Stimulated activated CD4-positive, alpha-beta T cell treated with anti-CD3 and anti-CD28 coated beads, Interleukin-1b, Interleukin-23, amount 100 ng/mL, for 4 hours (primary cell): ENCODE results near the gene MSANTD3.
"Not testable (repeated sequence)": the region's sequence is repeated elsewhere in the genome, so short reads cannot be mapped to it uniquely, and the experiment has no call there.

ENCODE experiments used
- DNase-seq, 2 donors: peaks; one replicate each; pipeline ENCODE4 v3.0.0-alpha.2; 2020; ENCODE audit warnings: low read depth in 2 of 2

MSANTD3 gene

GRCh38 chr9:100426530-100427365 is at the start of gene MSANTD3:
Gene MSANTD3, plus strand, starts transcription at chr9:100427143. Its CDS starts 14,796 bp downstream, at chr9:100441939.
- DNase-seq: peak; percentile 18 to 53

- DNase-seq: no peak
Measured at GRCh38 chr9:100379862-100380261, 47.1 kb upstream of the MSANTD3 start.

- not testable (repeated sequence) for DNase-seq
Measured at GRCh38 chr9:100392989-100393388, 34.0 kb upstream of the MSANTD3 start.

GRCh38 chr9:100394032-100394695 is 32.8 kb upstream of the MSANTD3 start:
- no peak for DNase-seq

- no peak for DNase-seq
Measured at GRCh38 chr9:100394816-100395215, 32.1 kb upstream of the MSANTD3 start.

GRCh38 chr9:100396769-100397168 is 30.2 kb upstream of the MSANTD3 start:
- DNase-seq: no peak

GRCh38 chr9:100397529-100398266 is 29.2 kb upstream of the MSANTD3 start:
- no peak for DNase-seq

- no peak for DNase-seq
Measured at GRCh38 chr9:100401042-100401441, 25.9 kb upstream of the MSANTD3 start.

GRCh38 chr9:100406962-100407361 is 20.0 kb upstream of the MSANTD3 start:
- no peak for DNase-seq

- DNase-seq: no peak
Measured at GRCh38 chr9:100408546-100409175, 18.3 kb upstream of the MSANTD3 start.

- no peak for DNase-seq
Measured at GRCh38 chr9:100409176-100409556, 17.8 kb upstream of the MSANTD3 start.

GRCh38 chr9:100411472-100412283 is 15.3 kb upstream of the MSANTD3 start:
- peak; percentile 80 to 82 for DNase-seq

GRCh38 chr9:100413839-100414420 is 13.0 kb upstream of the MSANTD3 start:
- DNase-seq: no peak

- no peak for DNase-seq
Measured at GRCh38 chr9:100417815-100418214, 9.1 kb upstream of the MSANTD3 start.

- DNase-seq: no peak
Measured at GRCh38 chr9:100419166-100419565, 7.8 kb upstream of the MSANTD3 start.

- DNase-seq: not testable (repeated sequence)
Measured at GRCh38 chr9:100421116-100421515, 5.8 kb upstream of the MSANTD3 start.

GRCh38 chr9:100425758-100426157 is 1.2 kb upstream of the MSANTD3 start:
- DNase-seq: no peak

- DNase-seq: no peak
Measured at GRCh38 chr9:100426189-100426529, 784 bp upstream of the MSANTD3 start.

- DNase-seq: no peak
Measured at GRCh38 chr9:100427366-100428263, 672 bp downstream of the MSANTD3 start.
